ENCODE measurements around the gene ARL5A.
"Not testable (repeated sequence)": the region's sequence is repeated elsewhere in the genome, so short reads cannot be mapped to it uniquely, and the experiment has no call there.

The ARL5A gene

DNA sequence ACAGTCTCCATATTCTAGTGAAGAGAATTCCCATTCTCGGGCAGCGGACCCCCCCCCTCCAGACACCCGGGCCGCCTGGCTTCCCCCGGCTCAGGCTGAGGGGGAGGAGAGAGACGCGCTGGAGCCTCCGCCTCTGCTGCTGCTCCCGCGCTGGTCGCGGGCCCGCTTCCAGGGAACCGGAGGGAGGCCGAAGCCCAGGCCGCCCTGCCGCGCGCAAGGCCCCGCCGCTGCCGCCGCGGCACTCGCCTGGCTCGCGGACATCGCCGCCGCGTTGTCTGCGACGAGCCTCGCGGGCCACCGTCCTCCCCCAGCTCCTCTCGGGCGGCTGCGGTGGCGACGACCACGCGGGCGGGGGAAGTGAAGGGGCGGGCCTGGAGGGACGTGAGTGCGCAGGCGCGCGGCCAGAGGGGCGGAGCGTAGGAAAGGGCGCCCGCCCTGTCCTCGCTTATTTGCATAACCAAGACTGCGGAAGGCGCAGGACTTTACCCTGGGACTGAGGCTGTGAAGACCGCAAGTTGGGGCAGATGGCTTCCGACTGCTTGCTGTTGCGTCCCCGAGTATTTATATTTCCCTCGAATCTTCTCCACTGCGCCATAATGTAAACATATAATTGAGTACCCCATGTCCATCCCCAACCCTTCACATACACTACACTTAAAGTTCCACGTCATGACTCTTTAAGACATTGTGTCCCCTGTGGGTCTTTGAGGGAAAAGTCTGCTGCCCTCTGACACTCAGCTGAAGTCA is at the start of gene ARL5A:
ARL5A (minus strand) TSS at position 279 of the 747 bp plus-strand sequence; CDS start at position 34, 245 bp downstream.
- peak; percentile 95 for DNase-seq

DNA sequence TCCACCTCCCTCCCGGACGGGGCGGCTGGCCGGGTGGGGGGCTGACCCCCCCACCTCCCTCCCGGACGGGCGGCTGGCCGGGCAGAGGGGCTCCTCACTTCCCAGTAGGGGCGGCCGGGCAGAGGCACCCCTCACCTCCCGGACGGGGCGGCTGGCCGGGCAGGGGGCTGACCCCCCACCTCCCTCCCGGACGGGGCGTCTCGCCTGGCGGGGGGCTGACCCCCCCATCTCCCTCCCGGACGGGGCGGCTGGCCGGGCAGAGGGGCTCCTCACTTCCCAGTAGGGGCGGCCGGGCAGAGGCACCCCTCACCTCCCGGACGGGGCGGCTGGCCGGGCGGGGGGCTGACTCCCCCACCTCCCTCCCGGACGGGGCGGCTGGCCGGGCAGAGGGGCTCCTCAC is 47.4 kb upstream of the ARL5A start:
- not testable (repeated sequence) for DNase-seq

GRCh38 chr2:151872463-151872862 is 44.2 kb upstream of the ARL5A start:
- no peak for DNase-seq

DNA sequence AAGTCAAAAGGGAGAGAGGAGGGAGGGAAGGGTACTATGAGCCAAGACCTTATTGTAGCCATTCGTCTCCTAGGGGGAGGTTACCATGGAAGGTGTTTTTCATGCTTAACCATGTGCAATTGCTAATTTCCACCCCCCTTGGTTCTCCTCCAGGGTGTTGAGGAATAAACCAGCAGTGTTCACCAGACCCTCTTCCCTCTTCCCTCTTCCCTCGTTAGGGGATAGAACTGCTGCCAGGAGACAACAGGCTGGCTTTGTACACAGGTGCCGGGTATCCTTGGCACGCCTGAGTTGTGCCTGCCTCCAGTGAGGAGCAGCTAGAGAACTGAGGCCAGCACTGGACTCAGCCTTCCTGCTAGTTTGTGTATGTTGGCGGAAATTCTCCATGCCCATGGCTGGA is 41.1 kb upstream of the ARL5A start:
- DNase-seq = no peak

- DNase-seq = no peak
Measured at GRCh38 chr2:151862700-151863099, 34.5 kb upstream of the ARL5A start.

- DNase-seq = no peak
Measured at GRCh38 chr2:151861174-151861573, 33.0 kb upstream of the ARL5A start.

DNA sequence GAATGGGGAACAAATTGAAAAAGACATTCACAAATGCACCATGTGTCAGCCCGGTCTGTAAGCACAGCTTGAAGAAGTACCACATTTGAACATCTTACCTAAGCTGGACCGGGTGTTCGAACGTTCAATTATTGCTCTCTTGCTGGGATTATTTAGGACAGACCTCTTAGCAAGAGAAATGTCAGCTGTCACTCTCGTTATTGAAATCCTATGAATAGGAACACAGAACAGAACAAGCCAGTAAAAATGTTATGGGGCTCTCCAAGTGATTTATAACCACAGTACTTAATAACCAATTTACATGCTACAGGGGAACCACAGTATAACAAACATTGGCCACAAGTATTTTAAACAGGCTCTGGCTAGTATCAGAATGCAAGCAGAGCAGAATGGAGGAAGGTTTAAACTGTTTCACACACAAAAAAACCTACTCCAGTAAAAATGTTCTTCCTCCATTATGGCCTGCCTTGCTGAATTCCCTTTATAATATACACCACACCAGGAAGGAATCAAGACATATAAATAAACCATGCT is 32.5 kb upstream of the ARL5A start:
- no peak for DNase-seq

DNA sequence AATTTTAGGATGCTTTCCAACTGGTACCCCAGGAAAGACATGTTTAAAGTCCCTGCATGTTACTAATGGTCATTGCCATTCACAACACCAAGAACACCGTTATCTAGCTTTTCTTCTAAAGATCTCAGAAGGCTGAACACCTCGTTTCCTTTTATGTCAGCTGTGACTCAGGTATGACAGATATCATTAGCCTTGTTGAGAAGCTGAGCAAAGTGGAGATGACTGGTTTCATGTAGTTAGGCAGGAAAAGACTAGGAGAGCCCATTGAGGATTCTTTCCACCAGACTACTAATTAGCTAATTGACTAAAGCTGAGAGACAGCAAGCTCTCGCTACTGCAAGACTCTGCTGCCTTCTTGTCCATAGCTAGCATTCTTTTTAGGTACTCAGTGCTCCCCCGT is 32.0 kb upstream of the ARL5A start:
- DNase-seq = no peak

DNA sequence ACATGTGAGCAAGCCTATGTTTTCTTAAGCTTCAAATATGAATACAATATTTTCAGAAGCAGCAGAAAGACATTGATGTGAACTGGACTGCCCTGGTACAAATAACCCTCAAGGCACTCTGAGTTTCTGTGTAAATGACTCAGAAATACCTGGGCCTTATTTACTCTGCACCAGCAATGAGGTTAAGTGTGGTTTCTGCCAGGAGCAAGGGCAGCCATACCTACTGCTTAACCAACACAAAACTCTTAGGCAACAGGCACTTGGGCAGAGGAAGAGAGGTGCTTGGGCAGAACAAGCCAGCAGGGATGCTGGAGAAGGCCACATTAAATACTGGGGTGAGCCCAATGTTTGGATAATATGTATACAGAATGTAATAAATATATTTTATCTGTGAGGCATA is 29.4 kb upstream of the ARL5A start:
- no peak for DNase-seq

DNA sequence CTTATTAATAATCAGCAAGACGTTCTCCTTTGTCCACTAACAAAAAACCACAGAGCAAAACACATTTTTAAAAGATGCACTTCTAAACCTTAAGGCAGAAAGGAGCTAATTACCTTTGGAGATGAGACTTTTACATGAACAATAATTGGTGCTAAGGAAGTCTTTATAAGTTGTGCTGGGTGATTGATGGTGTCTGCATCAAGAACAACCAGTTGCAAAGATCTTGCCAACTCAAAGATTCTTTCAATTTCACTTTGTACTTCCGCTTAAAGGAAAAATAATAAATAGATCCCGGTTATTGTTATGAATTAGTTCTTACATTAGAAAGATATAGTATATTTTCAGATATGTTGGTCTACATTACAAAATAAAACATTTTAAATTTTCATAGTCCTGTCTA is 26.9 kb upstream of the ARL5A start:
- DNase-seq = no peak

- no peak for DNase-seq
Measured at GRCh38 chr2:151853070-151853758, 25.0 kb upstream of the ARL5A start.

DNA sequence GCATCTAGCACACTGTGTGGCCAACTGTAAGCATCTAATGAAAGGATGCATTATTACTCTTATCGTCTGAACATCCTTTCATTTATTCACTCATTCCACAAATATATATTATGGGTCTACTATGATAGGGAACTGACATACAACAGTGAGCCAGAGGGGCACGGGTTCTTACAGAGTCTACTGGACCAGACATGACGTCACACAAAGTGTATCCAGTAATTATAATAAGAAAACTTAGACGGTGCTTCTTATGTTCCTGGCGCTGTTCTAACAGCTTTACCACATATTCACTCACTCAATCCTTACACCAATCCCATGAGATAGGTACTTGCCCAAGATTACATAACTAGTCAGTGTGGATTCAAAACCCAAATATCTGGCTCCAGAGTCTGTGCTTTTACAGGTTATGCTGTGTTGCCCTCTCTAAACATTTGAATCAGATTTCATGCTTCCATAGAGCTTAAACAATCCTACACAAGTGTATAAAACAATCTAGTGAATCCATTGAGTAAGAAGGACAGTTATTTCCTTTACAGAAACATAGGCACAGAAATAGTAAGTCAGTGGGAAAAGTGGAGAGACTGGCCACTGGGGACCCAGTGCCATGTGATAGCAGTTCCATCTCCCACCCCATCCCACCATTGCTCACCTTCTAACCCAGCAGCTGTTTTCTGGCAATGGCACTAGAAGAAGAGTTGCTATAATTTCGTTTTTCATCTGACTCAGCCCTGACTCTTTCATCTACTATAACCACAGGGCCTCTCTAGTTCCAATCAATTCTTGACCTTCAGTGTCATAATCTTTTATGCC is 24.2 kb upstream of the ARL5A start:
- no peak for DNase-seq

DNA sequence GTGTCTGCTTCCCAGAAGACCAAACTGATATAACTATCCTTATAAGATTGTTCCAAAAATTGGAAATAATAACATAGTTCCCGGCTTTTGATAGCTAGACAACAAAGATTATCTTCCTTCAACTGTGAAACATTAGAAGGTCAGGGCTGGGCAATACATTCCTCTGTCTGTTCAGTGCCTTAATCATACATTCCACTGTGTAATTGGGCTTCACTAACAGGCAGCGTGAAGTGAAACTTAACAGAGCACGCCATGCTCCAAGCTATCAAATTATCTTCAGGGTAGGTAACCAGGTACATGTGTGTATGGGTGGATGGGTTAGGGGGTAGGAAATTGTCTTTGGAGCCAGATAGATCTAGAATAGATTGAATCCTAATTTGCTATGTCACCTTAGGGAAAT is 23.5 kb upstream of the ARL5A start:
- DNase-seq = no peak

GRCh38 chr2:151849413-151850010 is 21.3 kb upstream of the ARL5A start:
- no peak for DNase-seq

- DNase-seq = no peak
Measured at GRCh38 chr2:151845884-151846283, 17.7 kb upstream of the ARL5A start.

DNA sequence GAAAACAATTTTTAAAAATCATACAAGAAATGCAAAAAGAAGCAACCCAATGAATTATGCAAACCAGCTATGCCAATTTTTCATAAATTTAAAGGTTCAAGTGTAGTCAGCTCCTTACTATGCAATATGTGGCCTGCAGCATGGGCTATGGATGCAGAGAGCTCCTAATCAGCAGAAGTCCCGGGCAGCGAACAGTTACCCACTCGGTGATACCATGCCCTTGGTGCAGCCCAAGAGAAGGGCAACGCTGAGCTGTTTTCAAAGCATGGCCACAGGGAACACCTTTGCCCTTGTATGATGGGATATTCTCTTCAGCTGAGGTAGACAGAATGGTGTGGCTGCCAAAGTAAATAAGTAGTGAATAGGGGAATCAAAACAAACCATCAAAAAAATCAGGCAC is 17.3 kb upstream of the ARL5A start:
- no peak for DNase-seq

- DNase-seq = no peak
Measured at GRCh38 chr2:151844211-151844896, 16.1 kb upstream of the ARL5A start.

- no peak for DNase-seq
Measured at GRCh38 chr2:151843691-151844061, 15.5 kb upstream of the ARL5A start.

DNA sequence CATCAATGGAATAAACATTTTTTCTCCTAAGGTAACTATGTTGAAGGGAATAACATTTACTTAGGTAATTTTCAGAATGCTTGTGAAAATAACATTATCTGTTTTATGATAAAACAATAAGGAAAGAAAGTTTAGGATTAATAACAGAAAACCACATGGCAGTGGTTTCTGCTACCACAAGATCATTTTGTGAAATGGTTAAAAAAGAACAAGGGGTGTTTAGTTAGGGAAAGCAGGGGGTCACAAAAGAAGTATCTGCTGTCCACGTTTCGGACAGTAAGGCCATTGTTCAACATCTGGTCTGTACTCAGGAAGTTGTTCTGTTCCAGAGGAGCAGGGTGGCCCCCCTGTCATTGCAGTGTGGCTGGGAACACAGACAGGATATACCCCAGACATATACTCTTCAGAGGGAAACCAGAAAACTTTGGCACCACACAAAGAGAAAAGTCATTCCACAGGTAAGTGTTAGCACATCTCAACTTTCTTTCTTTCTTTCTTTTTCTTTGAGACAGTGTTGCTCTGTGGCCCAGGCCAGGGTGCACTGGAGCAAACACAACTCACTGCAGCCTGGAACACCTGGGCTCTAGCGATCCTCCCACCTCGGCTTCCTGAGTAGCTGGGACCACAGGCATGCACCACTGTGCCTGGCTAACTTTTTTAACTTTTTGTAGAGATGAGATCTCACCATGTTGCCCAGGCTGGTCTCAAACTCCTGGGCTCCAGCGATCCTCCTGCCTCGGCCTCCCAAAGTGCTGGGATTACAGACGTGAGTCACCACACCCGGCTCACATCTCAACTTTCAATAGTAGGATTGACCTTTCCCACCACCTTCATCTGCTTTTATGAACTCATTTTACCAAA is 14.8 kb upstream of the ARL5A start:
- DNase-seq = no peak

- no peak for DNase-seq
Measured at GRCh38 chr2:151841047-151841424, 12.8 kb upstream of the ARL5A start.

DNA sequence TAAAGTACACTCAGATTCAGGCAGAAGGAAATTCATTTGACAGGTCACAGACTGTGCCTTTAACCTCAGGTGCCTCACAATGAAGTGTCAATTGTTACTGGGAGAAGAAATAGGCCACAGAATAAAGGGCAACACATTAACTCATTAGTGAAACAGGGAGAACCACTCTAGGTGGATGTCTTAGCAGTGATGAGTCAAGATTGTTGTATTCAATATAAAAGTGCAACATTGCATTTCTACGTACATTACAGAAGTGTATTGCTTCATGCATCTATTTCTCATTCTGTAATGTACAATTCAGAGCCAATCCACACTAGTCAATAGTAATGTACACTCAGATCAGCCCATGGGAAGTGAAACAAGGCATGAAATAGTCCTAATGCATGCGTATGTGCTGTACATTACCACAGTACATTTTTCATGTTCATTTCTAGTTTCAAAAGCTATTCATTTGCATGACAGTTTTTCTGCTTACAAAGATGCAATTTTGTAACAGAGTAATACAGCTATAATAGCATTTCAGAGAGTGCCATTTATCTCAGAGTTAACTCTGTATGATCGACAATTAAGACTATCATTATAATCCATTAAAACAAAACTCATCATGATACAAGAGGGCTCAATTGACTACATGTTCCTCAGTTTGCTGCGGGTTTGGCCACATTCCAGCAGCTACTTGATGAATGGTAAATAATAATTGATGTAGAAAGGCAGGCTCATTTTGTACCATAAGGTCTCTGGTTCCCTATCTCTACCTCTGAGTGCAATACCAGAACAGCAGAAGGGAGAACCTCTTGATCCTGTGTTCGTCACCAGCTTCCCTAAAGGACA is 12.2 kb upstream of the ARL5A start:
- no peak for DNase-seq
